ENCODE measurements around the gene BSN.

- TF ChIP-seq CTCF (conservative IDR thresholded peaks at IDR 0.05; ENCODE audit: low read length): no peak
- TF ChIP-seq EZH2phosphoT487 (IDR thresholded peaks at IDR 0.05; ENCODE audit: borderline replicate concordance, low read depth, low read length): no peak
Measured at GRCh38 chr3:49607105-49607591, 52.9 kb downstream of the BSN start.

Measured in OCI-LY7 (cell line).